GM18502 (cell line): ENCODE results near the gene CDC45.
"Not testable (repeated sequence)": the region's sequence is repeated elsewhere in the genome, so short reads cannot be mapped to it uniquely, and the experiment has no call there.

ENCODE experiments used
- ATAC-seq: cut with Tn5 transposase; IDR thresholded peaks from one replicate; pipeline ENCODE4 v1.9.1; 2021; ENCODE audit warnings: mild to moderate bottlenecking; ENCODE audit not compliant: unreplicated experiment, poor library complexity

CDC45 gene

GRCh38 chr22:19479355-19480172 is at the start of gene CDC45:
TSS of gene CDC45 (plus strand) at chr22:19479920. CDS start at chr22:19479969, 49 bp downstream.
- ATAC-seq = peak; percentile 83

- ATAC-seq = no peak
Observed at GRCh38 chr22:19429950-19430889, 49.5 kb upstream of the CDC45 start.

- ATAC-seq = peak; percentile 2
Observed at GRCh38 chr22:19430890-19431541, 48.7 kb upstream of the CDC45 start.

- peak; percentile 47 for ATAC-seq
Observed at GRCh38 chr22:19431649-19432132, 48.0 kb upstream of the CDC45 start, which contains the start of gene HIRA. TSS of gene HIRA (minus strand) at chr22:19431733. CDS start at chr22:19431476, 257 bp downstream.

- peak; percentile 79 for ATAC-seq
Observed at GRCh38 chr22:19432133-19432851, 47.4 kb upstream of the CDC45 start, which contains the start of gene MRPL40. TSS of gene MRPL40 (plus strand) at chr22:19432545. CDS start at chr22:19432555, 10 bp downstream.

- no peak for ATAC-seq
Observed at GRCh38 chr22:19434401-19434800, 45.3 kb upstream of the CDC45 start.

GRCh38 chr22:19434829-19435580 is 44.7 kb upstream of the CDC45 start:
- no peak for ATAC-seq

GRCh38 chr22:19436444-19437161 is 43.1 kb upstream of the CDC45 start:
- not testable (repeated sequence) for ATAC-seq

- ATAC-seq = no peak
Observed at GRCh38 chr22:19438298-19438697, 41.4 kb upstream of the CDC45 start.

GRCh38 chr22:19440411-19441195 is 39.1 kb upstream of the CDC45 start:
- ATAC-seq = no peak

- no peak for ATAC-seq
Observed at GRCh38 chr22:19442166-19442565, 37.6 kb upstream of the CDC45 start.

GRCh38 chr22:19443544-19444211 is 36.0 kb upstream of the CDC45 start:
- no peak for ATAC-seq

- not testable (repeated sequence) for ATAC-seq
Observed at GRCh38 chr22:19445279-19445982, 34.3 kb upstream of the CDC45 start.

GRCh38 chr22:19446603-19447329 is 33.0 kb upstream of the CDC45 start:
- no peak for ATAC-seq

- ATAC-seq = peak; percentile 81
Observed at GRCh38 chr22:19447330-19448075, 32.2 kb upstream of the CDC45 start, which contains the start of gene C22orf39. TSS of gene C22orf39 (minus strand) at chr22:19447711. CDS start at chr22:19447688, 23 bp downstream.
